GM18520 (cell line): ENCODE results near the gene MGLL.
"Not testable (repeated sequence)": the region's sequence is repeated elsewhere in the genome, so short reads cannot be mapped to it uniquely, and the experiment has no call there.

Experiments
- ATAC-seq: cut with Tn5 transposase; IDR thresholded peaks from one replicate; pipeline ENCODE4 v1.9.1; 2021; ENCODE audit not compliant: unreplicated experiment

The MGLL gene

GRCh38 chr3:127692501-127693335, 129.6 kb downstream of the MGLL start:
- no peak for ATAC-seq

GRCh38 chr3:127691974-127692373, 130.3 kb downstream of the MGLL start:
- no peak for ATAC-seq

GRCh38 chr3:127691489-127691888, 130.8 kb downstream of the MGLL start:
- ATAC-seq: no peak

GRCh38 chr3:127690823-127691452, 131.4 kb downstream of the MGLL start:
- no peak for ATAC-seq

GRCh38 chr3:127690106-127690505, 132.2 kb downstream of the MGLL start:
- no peak for ATAC-seq

GRCh38 chr3:127689266-127689860, 133.0 kb downstream of the MGLL start:
- ATAC-seq: no peak

- ATAC-seq: no peak
Measured at GRCh38 chr3:127688416-127689265, 133.7 kb downstream of the MGLL start.

GRCh38 chr3:127688022-127688415, 134.3 kb downstream of the MGLL start:
- no peak for ATAC-seq

GRCh38 chr3:127687228-127687737, 135.0 kb downstream of the MGLL start:
- ATAC-seq: no peak

GRCh38 chr3:127686512-127686894, 135.8 kb downstream of the MGLL start:
- ATAC-seq: no peak

GRCh38 chr3:127685708-127686511, 136.4 kb downstream of the MGLL start:
- no peak for ATAC-seq

- ATAC-seq: no peak
Measured at GRCh38 chr3:127684871-127685707, 137.2 kb downstream of the MGLL start.

GRCh38 chr3:127682561-127682960, 139.8 kb downstream of the MGLL start:
- ATAC-seq: no peak

- not testable (repeated sequence) for ATAC-seq
Measured at GRCh38 chr3:127682175-127682554, 140.2 kb downstream of the MGLL start.

GRCh38 chr3:127680798-127681221, 141.5 kb downstream of the MGLL start:
- ATAC-seq: no peak

GRCh38 chr3:127680146-127680661, 142.1 kb downstream of the MGLL start:
- ATAC-seq: no peak

- no peak for ATAC-seq
Measured at GRCh38 chr3:127679534-127680145, 142.7 kb downstream of the MGLL start.
